ENCODE data around the gene GTSE1.

GRCh38 chr22:46358766-46359165 is 62.1 kb downstream of the GTSE1 start:
- no peak for TF ChIP-seq EP300 (IDR thresholded peaks at IDR 0.05)
- TF ChIP-seq CTCF (IDR thresholded peaks at IDR 0.05) = no peak
